ENCODE data around the gene PLXNA4.

GRCh38 chr7:132367004-132367403 lies 209.3 kb downstream of the PLXNA4 start:
- TF ChIP-seq POLR2A (IDR thresholded peaks at IDR 0.05; ENCODE audit: low read length) (no peak), GATA1 (IDR thresholded peaks at IDR 0.05; ENCODE audit: low read depth, low read length) (no peak)

Measured in erythroblast (primary cell).